OCI-LY3 (cell line): ENCODE results near the gene CTCFL.

Experiments used
- CTCF ChIP-seq: fragments of 200-600, 300-600 bp; sonication (generic); IDR thresholded peaks from 2 replicates; pipeline ENCODE4 v1.5.1; 2014; ENCODE audit warnings: antibody characterized with exemption, low read length, low read depth
- EZH2phosphoT487 ChIP-seq: fragments of 200-600 bp; shearing (Covaris generic); IDR thresholded peaks from 2 replicates; pipeline ENCODE4 v1.6.1; 2018; ENCODE audit warnings: antibody characterized with exemption, mixed run types, low read depth

DNA sequence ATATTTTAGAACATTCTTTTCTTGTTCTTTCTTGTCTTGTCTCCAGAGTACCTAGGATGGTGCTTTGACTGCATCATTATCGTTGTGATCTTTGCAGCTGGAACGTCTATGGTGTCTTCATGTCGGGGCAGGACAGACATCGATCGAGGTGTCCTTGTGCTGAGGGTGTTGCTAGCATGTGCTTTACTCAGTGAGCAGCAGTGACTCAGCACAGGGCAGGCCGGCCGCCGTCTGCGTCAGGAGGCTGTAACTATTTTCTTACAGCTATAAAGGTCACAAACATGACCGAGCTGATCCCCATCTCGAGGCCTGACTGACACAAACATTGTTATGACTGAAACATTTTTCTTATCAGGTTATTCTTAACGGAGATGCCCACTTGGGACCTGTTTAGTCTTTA, 14.9 kb upstream of the CTCFL start:
- TF ChIP-seq CTCF (no peak), EZH2phosphoT487 (no peak)
